K562 (cell line): ENCODE measurements around the gene ZSWIM4. TPM values are rescaled to one million over a fixed set of nuclear protein-coding genes. Genes with fewer than 3 reads are reported as not detected.
A peak's percentile ranks its signal among the peaks of the same experiment; 100 is the strongest.

Source experiments
- CBX1 ChIP-seq: sonication (generic); IDR thresholded peaks from 2 replicates; pipeline ENCODE4 v1.6.1; 2016; ENCODE audit warnings: antibody characterized with exemption, low read depth, mild to moderate bottlenecking
- DACH1 ChIP-seq: fragments of 450-650 bp; IDR thresholded peaks from 2 replicates; pipeline ENCODE4 v1.6.1; 2018; ENCODE audit not compliant: partially characterized antibody
- E2F3 ChIP-seq: fragments of 250-450 bp; sonication (Bioruptor Pico); IDR thresholded peaks from 2 replicates; pipeline ENCODE4 v1.4.0; 2020; ENCODE audit warnings: mild to moderate bottlenecking
- FUS ChIP-seq: fragments of 200-400 bp; formaldehyde crosslinking; optimal IDR thresholded peaks from 2 replicates; pipeline ENCODE3; 2017; ENCODE audit warnings: low read depth, low read length
- HIVEP1 ChIP-seq: fragments of 250-450 bp; sonication (Bioruptor Pico); IDR thresholded peaks from 2 replicates; pipeline ENCODE4 v1.4.0; 2020; ENCODE audit warnings: mild to moderate bottlenecking
- ID3 ChIP-seq, 2 experiments: fragments of 250-450 bp in 1 of 2; fragments of 450-650 bp in 1 of 2; sonication (Bioruptor Pico) in 1 of 2; IDR thresholded peaks; 2 replicates each; pipeline versions ENCODE4 v1.6.1 to v1.8.0; 2016 to 2021; ENCODE audit warnings: mild to moderate bottlenecking in 2 of 2, moderate library complexity in 2 of 2, missing compliant biosample characterization in 1 of 2, missing genetic modification characterization in 1 of 2
- JUND ChIP-seq, 2 experiments: IDR thresholded peaks; 2 replicates in 1 of 2; 3 replicates in 1 of 2; pipeline ENCODE4 v1.6.1; 2011; ENCODE audit warnings: borderline replicate concordance in 2 of 2, low read depth in 2 of 2, low read length in 2 of 2, improper control_type of control experiment in 1 of 2, missing biosample characterization in 1 of 2, missing genetic modification characterization in 1 of 2, missing genetic modification reagents in 1 of 2
- KDM4B ChIP-seq, 2 experiments: fragments of 450-650 bp in 1 of 2; sonication (generic) in 1 of 2; IDR thresholded peaks; 2 replicates each; pipeline ENCODE4 v1.6.1; 2016 to 2017; ENCODE audit warnings: borderline replicate concordance in 2 of 2, antibody characterized with exemption in 1 of 2, low read depth in 1 of 2, mild to moderate bottlenecking in 1 of 2
- MNT ChIP-seq, 2 experiments: fragments of 450-650 bp; conservative IDR thresholded peaks; 2 replicates each; pipeline ENCODE4 v1.6.1; 2017; ENCODE audit warnings: mild to moderate bottlenecking in 2 of 2, moderate library complexity in 2 of 2
- NFIC ChIP-seq: fragments of 450-650 bp; IDR thresholded peaks from 2 replicates; pipeline ENCODE4 v1.6.1; 2017; ENCODE audit warnings: mild to moderate bottlenecking, inconsistent platforms
- SMAD2 ChIP-seq: fragments of 150-350 bp; IDR thresholded peaks from 2 replicates; pipeline ENCODE4 v1.6.1; 2014; ENCODE audit warnings: low read depth, mild to moderate bottlenecking, low read length
- SMAD3 ChIP-seq: fragments of 450-650 bp; formaldehyde crosslinking; conservative IDR thresholded peaks from 2 replicates; pipeline ENCODE4 v1.4.0; 2020; ENCODE audit warnings: mild to moderate bottlenecking
- TCF7L2 ChIP-seq: fragments of 150-350 bp; IDR thresholded peaks from 2 replicates; pipeline ENCODE4 v1.6.1; 2016; ENCODE audit warnings: low read depth, mild to moderate bottlenecking, low read length, moderate library complexity
- ZBTB12 ChIP-seq: fragments of 250-450 bp; sonication (Bioruptor Pico); IDR thresholded peaks from 2 replicates; pipeline ENCODE4 v1.4.0; 2020
- ZBTB26 ChIP-seq: fragments of 450-650 bp; formaldehyde crosslinking; IDR thresholded peaks from 2 replicates; pipeline ENCODE4 v1.4.0; 2022; ENCODE audit warnings: missing genetic modification characterization
- ZFP91 ChIP-seq: sonication (generic); formaldehyde crosslinking; IDR thresholded peaks from 2 replicates; pipeline ENCODE4 v1.8.0; 2022; ENCODE audit warnings: mild to moderate bottlenecking, missing genetic modification reagents
- polyA plus RNA-seq, 8 experiments: library from polyadenylated mRNA; depleted of rRNA in 4 of 8; stranded (reverse) in 5 of 8; unstranded in 3 of 8; fragments of >200 nt; fragmentation: Nextera tagmentation in 2 of 8; fragmentation: Illumina TruSeq in 1 of 8; extraction: Ambion mirVana in 2 of 8; extraction: Trizol in 1 of 8; gene quantifications; 2 replicates each; pipeline versions ENCODE4 v1.2.1 to v1.2.3, GENCODE V29; 2011 to 2014; ENCODE audit warnings: inconsistent platforms in 1 of 8, missing spikeins in 1 of 8
- total RNA-seq, 7 experiments: library from RNA; depleted of rRNA in 6 of 7; stranded (reverse); fragments of >200 nt in 6 of 7; fragmentation: Illumina TruSeq in 2 of 7; extraction: Trizol in 2 of 7; gene quantifications; 2 replicates each; pipeline versions ENCODE4 v1.2.1 to v1.2.3, GENCODE V29; 2011 to 2021; ENCODE audit warnings: low replicate concordance in 1 of 7

ZSWIM4 gene
- total and polyA plus RNA-seq, 9 of the 15 experiments (the other 6 are each of a cell fraction or from before 2014, with no cell fraction given): 0.25 to 3.7 (median 0.79) TPM; not detected in 2

GRCh38 chr19:13794757-13795589 is at the start of gene ZSWIM4 (continued):
- TF ChIP-seq JUND (IDR thresholded peaks at IDR 0.05; ENCODE audit: borderline replicate concordance, low read depth, low read length) (0 out of 2 replicates have a peak, but pooled peaks have one; percentile 9), JUND (tag; IDR thresholded peaks at IDR 0.05; ENCODE audit: borderline replicate concordance, low read depth, low read length) (no peak), KDM4B (IDR thresholded peaks at IDR 0.05; ENCODE audit: borderline replicate concordance in 2 of 2, low read depth in 1 of 2) (no peak), ZFP91 (peak; percentile 97), ID3 (CRISPR knock-in tag; IDR thresholded peaks at IDR 0.05) (no peak), ID3 (tag; IDR thresholded peaks at IDR 0.05) (peak; percentile 39; the same call in 1 of the 2 replicates), MNT (conservative IDR thresholded peaks at IDR 0.05) (peak; percentile 84 to 91), DACH1 (no peak), SMAD3 (CRISPR knock-in tag) (no peak), ZBTB26 (no peak), NFIC (peak; percentile 46; the same call in 1 of the 2 replicates), CBX1 (peak; percentile 96), ZBTB12 (no peak), TCF7L2 (no peak), E2F3 (CRISPR knock-in tag) (peak; percentile 69), FUS (no peak), HIVEP1 (CRISPR knock-in tag) (no peak), SMAD2 (no peak)
